Measurements from ENCODE around the gene CRACR2B.

Gene CRACR2B

GRCh38 chr11:794766-795633 lies 32.7 kb upstream of the CRACR2B start:
- DNase-seq (ENCODE audit: low read depth in 3 of 3), result no peak

GRCh38 chr11:795634-796564 lies 31.8 kb upstream of the CRACR2B start:
- peak; percentile 66 to 75 (median 69) for DNase-seq (ENCODE audit: low read depth in 3 of 3)

GRCh38 chr11:796565-797295 lies 31.0 kb upstream of the CRACR2B start:
- DNase-seq (ENCODE audit: low read depth in 3 of 3), result no peak

GRCh38 chr11:797296-798092 lies 30.2 kb upstream of the CRACR2B start:
- DNase-seq (ENCODE audit: low read depth in 3 of 3), result peak; percentile 34 to 51 (median 42)

GRCh38 chr11:798093-798713 lies 29.5 kb upstream of the CRACR2B start, which contains the start of gene SLC25A22:
SLC25A22 (minus strand) TSS chr11:798281; CDS start chr11:795006, 3,275 bp downstream.
- peak; percentile 65 to 84 (median 74) for DNase-seq (ENCODE audit: low read depth in 3 of 3)

GRCh38 chr11:799641-800316 lies 27.9 kb upstream of the CRACR2B start:
- no peak for DNase-seq (ENCODE audit: low read depth in 3 of 3)

GRCh38 chr11:800473-800872 lies 27.2 kb upstream of the CRACR2B start:
- no peak for DNase-seq (ENCODE audit: low read depth in 3 of 3)

GRCh38 chr11:801097-801780 lies 26.5 kb upstream of the CRACR2B start:
- no peak for DNase-seq (ENCODE audit: low read depth in 3 of 3)

GRCh38 chr11:802018-802617 lies 25.6 kb upstream of the CRACR2B start:
- no peak for DNase-seq (ENCODE audit: low read depth in 3 of 3)

- DNase-seq (ENCODE audit: low read depth in 3 of 3), result no peak
Observed at GRCh38 chr11:802693-803466, 24.8 kb upstream of the CRACR2B start.

- DNase-seq (ENCODE audit: low read depth in 3 of 3), result no peak
Observed at GRCh38 chr11:803467-803742, 24.3 kb upstream of the CRACR2B start.

GRCh38 chr11:803770-804598 lies 23.7 kb upstream of the CRACR2B start:
- no peak for DNase-seq (ENCODE audit: low read depth in 3 of 3)

GRCh38 chr11:804599-804964 lies 23.1 kb upstream of the CRACR2B start:
- no peak for DNase-seq (ENCODE audit: low read depth in 3 of 3)

- DNase-seq (ENCODE audit: low read depth in 3 of 3), result no peak
Observed at GRCh38 chr11:808427-809286, 19.1 kb upstream of the CRACR2B start.

- DNase-seq (ENCODE audit: low read depth in 3 of 3), result peak; percentile 93 to 97 (median 93)
Observed at GRCh38 chr11:809287-810039, 18.3 kb upstream of the CRACR2B start, which contains the start of gene RPLP2. RPLP2 (plus strand) TSS chr11:809967; CDS start chr11:810235, 268 bp downstream.

Measured in stimulated activated CD4-positive, alpha-beta T cell treated with anti-CD3 and anti-CD28 coated beads, TNF-alpha, amount 100 ng/mL, for 4 hours (primary cell).